ENCODE results near the gene RPL10L.

RPL10L gene

GRCh38 chr14:46651526-46652144, at the start of gene RPL10L:
Gene RPL10L, minus strand, starts transcription at chr14:46651781. Its CDS starts 45 bp downstream, at chr14:46651736.
- no peak for DNase-seq (ENCODE audit: low spot score)
- TF ChIP-seq, protein P1, sequence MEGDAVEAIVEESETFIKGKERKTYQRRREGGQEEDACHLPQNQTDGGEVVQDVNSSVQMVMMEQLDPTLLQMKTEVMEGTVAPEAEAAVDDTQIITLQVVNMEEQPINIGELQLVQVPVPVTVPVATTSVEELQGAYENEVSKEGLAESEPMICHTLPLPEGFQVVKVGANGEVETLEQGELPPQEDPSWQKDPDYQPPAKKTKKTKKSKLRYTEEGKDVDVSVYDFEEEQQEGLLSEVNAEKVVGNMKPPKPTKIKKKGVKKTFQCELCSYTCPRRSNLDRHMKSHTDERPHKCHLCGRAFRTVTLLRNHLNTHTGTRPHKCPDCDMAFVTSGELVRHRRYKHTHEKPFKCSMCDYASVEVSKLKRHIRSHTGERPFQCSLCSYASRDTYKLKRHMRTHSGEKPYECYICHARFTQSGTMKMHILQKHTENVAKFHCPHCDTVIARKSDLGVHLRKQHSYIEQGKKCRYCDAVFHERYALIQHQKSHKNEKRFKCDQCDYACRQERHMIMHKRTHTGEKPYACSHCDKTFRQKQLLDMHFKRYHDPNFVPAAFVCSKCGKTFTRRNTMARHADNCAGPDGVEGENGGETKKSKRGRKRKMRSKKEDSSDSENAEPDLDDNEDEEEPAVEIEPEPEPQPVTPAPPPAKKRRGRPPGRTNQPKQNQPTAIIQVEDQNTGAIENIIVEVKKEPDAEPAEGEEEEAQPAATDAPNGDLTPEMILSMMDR (IDR thresholded peaks at IDR 0.05; ENCODE audit: extremely low read depth, missing control alignments) = no peak

GRCh38 chr14:46691819-46692218, 40.2 kb upstream of the RPL10L start:
- TF ChIP-seq, protein P1 (IDR thresholded peaks at IDR 0.05; ENCODE audit: extremely low read depth, missing control alignments) = no peak
- DNase-seq (ENCODE audit: low spot score) = no peak

- TF ChIP-seq, protein P1 (IDR thresholded peaks at IDR 0.05; ENCODE audit: extremely low read depth, missing control alignments) = no peak
- no peak for DNase-seq (ENCODE audit: low spot score)
Observed at GRCh38 chr14:46686652-46687051, 35.1 kb upstream of the RPL10L start.

DNA sequence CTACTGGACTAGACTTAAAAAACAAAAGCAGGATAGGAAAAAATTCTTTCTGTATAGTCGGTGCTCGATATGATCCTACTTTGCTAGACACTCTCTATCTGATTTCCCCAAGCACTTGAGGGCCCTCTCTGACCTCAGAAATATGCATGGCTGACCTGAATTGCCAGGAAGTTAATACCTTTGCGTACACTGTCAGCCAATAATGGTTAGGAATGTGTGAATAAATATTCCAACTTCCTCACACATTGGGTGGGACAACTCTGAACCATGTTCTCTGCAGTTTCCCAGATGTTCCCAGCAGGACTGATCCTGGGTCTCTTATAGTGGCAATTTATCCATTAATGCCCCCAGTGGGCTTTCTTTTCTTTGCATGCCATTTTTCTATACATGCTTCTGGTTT, 20.5 kb upstream of the RPL10L start:
- TF ChIP-seq, protein P1 (IDR thresholded peaks at IDR 0.05; ENCODE audit: extremely low read depth, missing control alignments) = no peak
- no peak for DNase-seq (ENCODE audit: low spot score)

GRCh38 chr14:46663382-46663781, 11.8 kb upstream of the RPL10L start:
- no peak for DNase-seq (ENCODE audit: low spot score)
- TF ChIP-seq, protein P1 (IDR thresholded peaks at IDR 0.05; ENCODE audit: extremely low read depth, missing control alignments) = no peak

DNA sequence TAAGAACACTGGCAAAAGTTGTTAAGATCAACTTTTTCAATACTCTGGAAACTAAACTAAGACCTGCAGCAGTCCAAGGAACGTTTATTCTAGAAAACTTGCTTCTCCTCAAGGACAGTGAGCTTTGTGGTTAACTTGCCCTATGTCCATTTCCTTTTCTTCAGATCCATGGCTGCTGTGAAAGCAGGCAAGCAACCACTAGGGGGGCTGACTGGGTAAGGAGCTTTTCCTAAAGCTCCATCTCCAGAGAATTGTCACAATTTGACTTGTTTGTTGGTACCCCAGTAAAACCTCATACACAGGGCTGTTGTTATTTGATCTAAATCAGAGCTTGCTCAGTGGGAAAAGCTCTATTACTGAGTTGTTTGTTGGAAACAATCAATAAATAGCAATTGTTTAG, 10.1 kb upstream of the RPL10L start:
- no peak for DNase-seq (ENCODE audit: low spot score)
- TF ChIP-seq, protein P1 (IDR thresholded peaks at IDR 0.05; ENCODE audit: extremely low read depth, missing control alignments) = no peak

- no peak for DNase-seq (ENCODE audit: low spot score)
- TF ChIP-seq, protein P1 (IDR thresholded peaks at IDR 0.05; ENCODE audit: extremely low read depth, missing control alignments) = no peak
Observed at GRCh38 chr14:46653031-46653755, 1.6 kb upstream of the RPL10L start.
